IPS-11a (cell line): ENCODE data around the gene MPST.

Experiments
- H3K4me3 ChIP-seq: one replicate; pipeline ENCODE4 v1.5.1; 2013; ENCODE audit warnings: low read depth, low read length, control low read depth

The MPST gene

DNA sequence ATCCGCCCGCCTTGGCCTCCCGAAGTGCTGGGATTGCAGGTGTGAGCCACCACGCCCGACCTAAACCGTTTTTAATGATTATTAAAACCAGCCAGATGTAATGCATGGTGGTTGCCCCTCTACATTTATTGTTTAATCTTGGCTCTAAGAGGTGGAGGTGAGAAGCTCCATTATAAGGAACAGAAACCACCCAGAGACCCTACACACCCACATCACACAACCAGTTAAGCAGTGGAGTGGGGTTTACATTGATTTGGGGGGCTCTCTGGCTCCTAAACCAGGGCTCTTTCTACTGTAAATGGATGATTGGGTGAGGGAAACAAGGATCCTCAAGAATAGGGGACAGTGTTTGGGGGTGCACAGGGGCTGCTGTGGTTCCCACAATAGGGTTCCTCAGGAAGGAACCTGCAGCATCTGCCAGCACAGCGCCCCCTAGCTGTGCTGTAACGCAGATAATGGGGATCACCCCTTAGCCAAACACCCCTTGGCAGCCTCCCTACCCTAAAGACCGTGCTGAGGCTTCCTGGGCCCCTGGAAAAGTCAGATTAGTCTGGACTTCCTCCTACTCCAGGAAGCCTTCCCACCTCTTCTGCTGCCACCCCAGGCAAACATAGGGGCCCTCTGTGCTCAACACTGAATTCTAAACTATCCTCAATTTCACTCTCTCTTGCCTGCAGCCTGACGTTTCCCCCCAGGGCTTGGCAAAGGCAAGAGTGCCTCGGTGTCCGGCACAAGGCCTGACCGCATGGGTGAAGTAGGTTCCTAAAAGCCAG, 2.4 kb downstream of the MPST start:
- no peak overlapping the region for H3K4me3 ChIP-seq

DNA sequence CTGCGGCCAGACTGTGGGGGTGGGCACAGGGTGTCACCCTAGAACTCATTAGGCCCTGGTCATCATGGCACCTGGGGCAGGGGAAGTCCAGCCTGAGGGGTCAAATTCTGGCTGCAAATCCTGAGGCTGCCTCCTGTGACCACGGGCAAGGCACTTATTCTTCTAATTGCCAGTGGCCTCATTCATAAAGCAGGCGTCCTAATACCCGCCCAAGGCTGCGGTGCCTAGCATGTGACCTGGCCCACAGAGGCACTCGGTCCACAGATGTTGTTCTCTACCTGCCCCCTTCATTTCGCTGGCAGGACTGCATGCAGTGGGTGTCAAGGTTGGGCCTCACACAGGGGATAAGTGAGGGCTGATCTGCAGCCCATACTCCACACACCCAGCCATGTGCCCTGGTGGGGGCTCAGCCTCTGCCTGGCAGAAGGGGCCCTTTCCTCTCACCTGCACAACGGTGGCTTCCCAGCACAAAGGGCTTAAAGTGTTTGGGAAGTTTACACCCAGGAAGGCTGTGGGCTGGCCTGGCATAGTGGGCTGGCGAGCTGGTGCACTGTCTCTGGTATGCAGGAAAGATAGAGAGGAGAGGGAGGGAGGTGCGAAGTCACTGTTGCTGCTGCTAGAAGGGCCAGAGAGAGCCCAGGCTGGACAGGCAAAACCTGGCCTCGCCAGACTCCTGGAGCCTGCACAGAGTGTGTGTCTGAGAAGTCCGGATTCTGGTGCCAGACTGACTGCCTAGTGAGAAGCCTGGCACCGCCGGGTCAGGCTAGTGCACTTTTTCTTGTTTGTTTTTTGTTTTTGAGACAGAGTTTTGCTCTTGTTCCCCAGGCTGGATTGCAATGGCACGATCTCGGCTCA, 3.2 kb downstream of the MPST start:
- no peak overlapping the region for H3K4me3 ChIP-seq

DNA sequence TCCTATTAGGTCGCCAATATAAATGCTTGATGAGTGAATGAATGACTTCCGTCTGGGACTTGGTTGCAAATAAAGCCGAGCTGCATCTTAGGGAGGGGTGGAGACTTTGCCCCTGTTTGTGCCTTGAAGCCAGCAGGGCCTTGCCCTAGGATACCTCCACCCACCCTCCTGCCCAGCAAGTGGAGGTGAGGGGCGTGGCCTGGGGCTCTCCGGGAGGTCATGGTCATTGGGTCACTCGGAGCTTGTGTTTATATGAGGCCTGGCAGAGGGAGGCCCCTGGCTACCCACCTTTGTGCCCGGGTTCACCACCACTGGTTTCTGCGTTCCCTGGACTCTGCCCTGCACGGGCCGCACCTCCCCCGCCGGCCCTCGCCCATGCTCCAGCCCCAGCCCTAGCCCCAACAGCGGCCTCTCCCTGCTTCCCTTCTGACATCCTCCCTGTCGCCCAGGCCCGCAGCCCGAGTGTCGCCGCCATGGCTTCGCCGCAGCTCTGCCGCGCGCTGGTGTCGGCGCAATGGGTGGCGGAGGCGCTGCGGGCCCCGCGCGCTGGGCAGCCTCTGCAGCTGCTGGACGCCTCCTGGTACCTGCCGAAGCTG, 4.3 kb downstream of the MPST start:
- H3K4me3 ChIP-seq, result no peak overlapping the region

- no peak overlapping the region for H3K4me3 ChIP-seq
Measured at GRCh38 chr22:37024339-37025157, 5.0 kb downstream of the MPST start.

GRCh38 chr22:37025500-37026070, 6.0 kb downstream of the MPST start:
- no peak overlapping the region for H3K4me3 ChIP-seq

DNA sequence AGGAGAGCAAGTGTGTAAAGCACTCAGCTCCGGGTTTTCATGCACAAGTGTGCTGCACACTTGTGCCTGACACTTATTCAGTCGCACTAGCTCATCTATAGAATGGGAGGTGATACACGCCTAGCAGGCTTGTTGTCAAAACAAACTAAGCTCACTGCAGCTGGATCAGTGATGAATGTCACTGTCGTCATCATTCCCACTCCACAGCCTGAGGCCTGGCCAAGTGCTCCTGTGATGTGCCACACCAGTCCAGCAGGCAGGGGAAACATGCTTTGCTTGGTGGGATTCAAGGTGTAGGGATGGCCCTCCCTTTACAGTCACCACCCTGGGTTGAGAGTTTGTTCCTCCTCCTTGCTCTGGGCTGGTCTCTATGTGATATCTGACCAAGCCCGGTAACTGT, 6.8 kb downstream of the MPST start:
- H3K4me3 ChIP-seq, result no peak overlapping the region

DNA sequence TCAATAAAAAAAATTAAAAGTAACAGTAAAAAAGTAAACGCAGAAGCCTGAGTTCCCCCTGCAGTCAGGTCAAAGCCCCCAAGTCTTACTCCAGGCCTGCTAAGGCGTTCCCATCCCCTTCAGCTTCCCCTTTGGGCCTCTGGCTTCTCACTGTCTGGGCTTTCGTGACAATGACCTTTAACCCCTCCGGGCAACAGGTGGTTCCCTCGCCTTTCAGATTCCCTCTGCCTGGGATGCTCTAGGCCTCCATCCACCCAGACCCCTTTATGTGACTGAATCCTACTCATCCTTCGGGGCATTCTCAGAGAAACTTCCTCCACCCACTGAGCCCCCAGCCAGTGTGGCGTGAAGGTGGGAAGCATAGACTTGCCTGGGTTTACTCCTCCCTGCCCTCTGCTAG, 8.0 kb downstream of the MPST start:
- no peak overlapping the region for H3K4me3 ChIP-seq

DNA sequence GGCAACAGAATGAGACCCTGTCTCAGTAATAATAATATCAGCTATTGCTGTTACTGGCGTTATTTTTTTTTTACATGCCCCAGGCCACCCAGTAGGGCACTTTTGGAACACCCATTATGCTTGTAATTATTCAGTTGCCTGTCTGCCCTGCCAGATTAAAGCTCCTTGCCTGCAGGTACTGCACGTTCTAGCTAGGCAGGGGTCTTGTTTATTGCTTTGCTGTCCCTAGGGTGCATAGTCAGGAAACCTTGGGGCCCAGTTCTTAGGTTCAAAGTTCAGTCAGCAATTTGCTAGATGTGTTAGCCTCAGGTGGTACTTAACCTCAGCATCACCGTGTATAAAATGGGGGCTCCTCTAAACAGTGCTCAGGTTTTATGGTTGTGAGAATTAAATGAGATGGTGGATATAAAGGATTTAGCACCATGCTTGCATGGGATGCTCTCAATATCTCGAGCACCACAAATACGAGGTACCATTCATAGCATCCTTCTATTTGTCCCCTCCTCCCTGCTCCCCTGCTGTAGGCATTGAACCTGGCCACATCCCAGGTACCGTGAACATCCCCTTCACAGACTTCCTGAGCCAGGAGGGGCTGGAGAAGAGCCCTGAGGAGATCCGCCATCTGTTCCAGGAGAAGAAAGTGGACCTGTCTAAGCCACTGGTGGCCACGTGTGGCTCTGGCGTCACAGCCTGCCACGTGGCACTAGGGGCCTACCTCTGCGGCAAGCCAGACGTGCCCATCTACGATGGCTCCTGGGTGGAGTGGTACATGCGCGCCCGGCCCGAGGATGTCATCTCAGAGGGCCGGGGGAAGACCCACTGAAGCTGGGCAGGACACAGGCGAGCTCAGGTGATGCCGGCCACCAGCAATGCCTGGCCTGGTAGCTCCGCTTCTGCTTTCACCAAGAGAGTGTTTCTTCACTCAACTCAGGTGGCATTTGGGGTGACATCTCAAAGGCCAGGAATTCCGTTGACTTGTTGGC, 9.4 kb downstream of the MPST start:
- no peak overlapping the region for H3K4me3 ChIP-seq

DNA sequence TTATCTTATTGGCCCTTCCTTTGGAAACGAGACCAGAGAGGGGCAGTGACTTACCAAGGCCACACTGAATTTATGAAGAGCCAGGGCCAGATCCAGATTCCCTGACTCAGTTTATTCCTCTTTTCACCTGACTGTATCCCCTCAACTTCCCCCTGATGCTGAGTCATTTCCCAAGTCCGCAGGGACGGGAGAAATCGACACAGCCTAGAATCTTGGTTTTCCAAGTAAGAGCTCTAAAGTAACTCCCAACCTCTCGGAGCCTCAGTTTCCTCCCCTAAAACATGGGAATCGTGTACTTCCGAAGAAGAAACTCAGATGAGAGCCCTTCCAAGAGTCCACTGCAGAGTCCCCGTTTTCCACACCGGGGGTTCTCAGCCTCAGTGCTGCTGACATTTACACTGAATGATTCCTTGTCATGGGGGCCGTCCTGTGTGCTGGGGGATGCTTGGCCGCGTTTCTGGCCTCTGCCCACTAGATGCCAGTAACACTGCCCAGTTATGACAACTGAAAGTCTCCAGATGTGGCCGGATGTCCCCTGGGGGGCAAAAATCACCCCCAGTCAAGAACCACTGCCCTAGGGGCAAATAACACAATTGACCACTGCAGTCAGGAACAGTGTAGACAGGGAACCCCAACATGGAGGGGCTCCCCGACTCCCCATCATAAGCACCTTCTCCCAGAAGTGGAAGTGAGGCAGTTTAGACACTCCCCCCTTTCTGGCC, 11.2 kb downstream of the MPST start:
- no peak overlapping the region for H3K4me3 ChIP-seq

- no peak overlapping the region for H3K4me3 ChIP-seq
Measured at GRCh38 chr22:37032134-37032534, 12.6 kb downstream of the MPST start.

- no peak overlapping the region for H3K4me3 ChIP-seq
Measured at GRCh38 chr22:37032535-37033460, 13.3 kb downstream of the MPST start.

- no peak overlapping the region for H3K4me3 ChIP-seq
Measured at GRCh38 chr22:37033605-37034430, 14.3 kb downstream of the MPST start.

DNA sequence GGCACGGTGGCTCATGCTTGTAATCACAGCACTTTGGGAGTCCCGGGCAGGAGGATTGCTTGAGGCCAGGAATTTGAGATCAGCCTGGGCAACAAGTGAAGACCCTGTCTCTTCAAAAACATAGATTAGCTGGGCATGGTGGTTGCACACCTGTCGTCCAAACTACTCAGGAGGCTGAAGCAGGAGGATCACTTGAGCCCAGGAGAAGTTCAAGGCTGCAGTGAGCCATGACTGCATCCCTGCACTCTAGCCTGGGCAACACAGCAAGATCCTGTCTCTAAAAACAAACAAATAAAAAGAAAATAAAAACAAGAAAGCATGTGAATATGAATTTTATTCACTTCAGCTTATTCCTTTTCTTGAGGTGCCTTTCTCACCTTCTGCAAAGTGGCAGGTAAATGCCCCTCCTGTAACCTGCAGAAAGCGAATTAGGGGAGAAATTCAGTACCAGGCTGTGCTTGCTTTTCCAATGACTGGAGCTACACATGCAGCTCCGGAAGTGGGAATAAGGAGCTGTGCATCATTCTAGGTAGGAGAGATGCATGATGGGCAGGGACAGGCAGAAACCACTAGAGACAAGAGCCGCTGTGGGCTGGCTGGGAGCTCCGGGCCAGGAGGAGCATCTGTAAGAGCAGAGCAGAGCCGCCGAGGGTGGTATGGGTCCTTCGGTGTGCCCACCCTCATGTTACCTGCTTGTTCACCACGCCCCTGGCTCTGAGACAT, 17.3 kb downstream of the MPST start:
- no peak overlapping the region for H3K4me3 ChIP-seq

- H3K4me3 ChIP-seq, result no peak overlapping the region
Measured at GRCh38 chr22:37037669-37038068, 18.1 kb downstream of the MPST start.

GRCh38 chr22:37039466-37039865, 19.9 kb downstream of the MPST start:
- H3K4me3 ChIP-seq, result no peak overlapping the region

DNA sequence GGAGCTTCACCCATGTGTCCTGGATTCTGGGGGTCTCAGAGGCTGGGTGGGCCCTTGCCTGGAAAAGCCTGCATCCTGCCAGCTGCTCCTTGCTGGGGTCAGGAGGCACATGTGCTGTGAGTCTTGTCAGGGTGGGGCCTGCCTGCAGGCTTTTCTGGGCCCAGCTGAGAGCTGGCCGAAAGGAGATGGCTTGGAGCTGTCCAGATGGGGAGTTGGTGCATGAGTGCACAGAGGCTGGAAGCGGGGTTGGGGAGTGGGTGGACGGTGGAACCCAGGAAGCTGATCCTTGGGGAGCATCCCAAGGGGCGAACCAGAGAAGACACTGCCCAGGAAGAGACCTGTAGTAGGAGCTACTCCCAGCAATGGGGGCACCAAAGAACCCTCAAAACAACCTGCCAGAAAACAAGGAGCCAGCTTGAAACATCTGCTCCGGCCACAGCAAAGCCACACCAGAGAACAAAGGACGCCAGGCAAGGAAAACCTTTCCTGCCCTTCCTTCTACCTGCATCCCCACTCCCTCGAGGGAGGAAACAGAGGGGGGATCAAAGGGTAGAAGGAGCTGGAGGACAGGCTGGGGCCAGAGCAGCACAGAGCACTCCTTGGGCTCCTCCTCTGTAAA, 23.8 kb downstream of the MPST start:
- no peak overlapping the region for H3K4me3 ChIP-seq
